Upper lobe of left lung (tissue), 6 donors: ENCODE measurements around the gene LRRC31. TPM values are rescaled to one million over a fixed set of nuclear protein-coding genes. Genes with fewer than 3 reads are reported as not detected.

ENCODE experiments used
- ATAC-seq, 2 donors: fragments of 200-7000 bp; cut with Tn5 transposase; one replicate each; pipeline ENCODE4 v1.9.1; 2022; ENCODE audit warnings: mild to moderate bottlenecking in 2 of 2, moderate library complexity in 2 of 2; ENCODE audit not compliant: low FRiP score in 2 of 2
- DNase-seq, 2 donors: peaks; one replicate each; pipeline ENCODE4 v3.0.0-alpha.2; 2019 to 2020
- H3K27ac ChIP-seq, 4 donors: fragments of 200-600 bp; sonication (generic); one replicate each; pipeline ENCODE4 v1.5.1; 2016 to 2019
- H3K27me3 ChIP-seq, 4 donors: fragments of 200-600 bp; sonication (generic); one replicate each; pipeline ENCODE4 v1.5.1; 2017 to 2019
- H3K36me3 ChIP-seq, 4 donors: fragments of 200-600 bp; sonication (generic); one replicate each; pipeline ENCODE4 v1.5.1; 2016 to 2019
- H3K4me1 ChIP-seq, 4 donors: fragments of 200-600 bp; sonication (generic); one replicate each; pipeline ENCODE4 v1.5.1; 2018 to 2019
- H3K4me3 ChIP-seq, 4 donors: fragments of 200-600 bp; sonication (generic); one replicate each; pipeline ENCODE4 v1.5.1; 2017 to 2019; ENCODE audit warnings: mild to moderate bottlenecking in 2 of 4, moderate library complexity in 1 of 4
- H3K9me3 ChIP-seq, 4 donors: fragments of 200-600 bp; sonication (generic); one replicate each; pipeline ENCODE4 v1.5.1; 2018 to 2019
- EP300 ChIP-seq, 4 donors: sonication (generic); formaldehyde crosslinking; IDR thresholded peaks; one replicate each; pipeline ENCODE4 v1.5.1; 2017; ENCODE audit warnings: antibody characterized with exemption in 4 of 4, control low read depth in 2 of 4
- POLR2A ChIP-seq, 4 donors: fragments of 450-650 bp; IDR thresholded peaks; one replicate each; pipeline ENCODE4 v1.5.1; 2016 to 2017; ENCODE audit warnings: antibody characterized with exemption in 4 of 4, mild to moderate bottlenecking in 2 of 4
- POLR2AphosphoS5 ChIP-seq, 2 donors: sonication (generic); formaldehyde crosslinking; IDR thresholded peaks; one replicate each; pipeline ENCODE4 v1.5.1; 2017; ENCODE audit warnings: antibody characterized with exemption in 2 of 2
- WGBS, 2 donors: methylation state at CpG; one replicate each; pipeline ENCODE4 v1.1.5; 2017 to 2018; 5-methylcytosine and 5-hydroxymethylcytosine counted together
- total RNA-seq, 6 donors: library from RNA; depleted of rRNA in 4 of 6; stranded (reverse); fragments of >200 nt in 4 of 6; gene quantifications; one replicate each; pipeline versions ENCODE4 v1.1.0 to v1.2.1, GENCODE V29; 2016 to 2021
- TF ChIP-seq, protein P1 (sequence below), 6 experiments: fragments of 450-650 bp in 4 of 6; fragments of 200-600 bp in 2 of 6; sonication (generic) in 2 of 6; IDR thresholded peaks; one replicate each; pipeline ENCODE4 v1.5.1; 2016 to 2019; ENCODE audit warnings: antibody characterized with exemption in 6 of 6
- donor health status: DM: no; HTN: no; CAD: no; lungs with moderate emphysema.
- donor health status: DM: no; HTN: yes; CAD: no; lungs with severe emphysema.

The LRRC31 gene
- total RNA-seq, 6 donors from 2014 or later = 0.34 to 5.6 (median 1.3) TPM

DNA sequence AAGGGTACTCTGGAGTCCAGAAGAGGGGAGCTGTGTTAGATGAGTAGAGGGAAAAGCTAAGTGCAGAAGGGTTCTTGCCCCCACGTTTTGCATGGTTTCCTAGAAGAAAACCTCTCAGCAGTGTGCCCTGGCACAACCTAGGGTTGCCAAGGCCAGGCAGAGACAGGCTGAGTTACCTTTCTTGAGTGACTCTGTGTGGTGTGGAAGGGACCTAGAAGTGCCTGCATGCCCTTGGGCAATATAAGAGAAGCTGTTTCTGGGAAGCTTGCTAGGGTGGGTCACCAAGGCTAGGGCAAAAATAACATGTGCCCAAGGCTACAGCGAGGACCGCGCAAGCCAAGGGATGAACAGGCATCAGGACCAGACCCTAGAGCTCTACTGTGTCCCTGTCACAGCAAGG lies 38.2 kb upstream of the LRRC31 start:
- Histone ChIP-seq H3K27ac (no peak overlapping the region), H3K4me3 (no peak overlapping the region), H3K9me3 (no peaks in the 10 kb centered on the region), H3K4me1 (peaks cover 0 to 3% (median 0%) of the 10 kb centered on the region in 4 donors), H3K27me3 (no peaks in the 10 kb centered on the region), H3K36me3 (no peaks in the 10 kb centered on the region)
- ATAC-seq (no peak), DNase-seq (no peak)
- WGBS, 2 donors = 88% methylated on average over 4 of the region's 4 CpGs
- TF ChIP-seq EP300 (IDR thresholded peaks at IDR 0.05) = no peak
- TF ChIP-seq, protein P1, sequence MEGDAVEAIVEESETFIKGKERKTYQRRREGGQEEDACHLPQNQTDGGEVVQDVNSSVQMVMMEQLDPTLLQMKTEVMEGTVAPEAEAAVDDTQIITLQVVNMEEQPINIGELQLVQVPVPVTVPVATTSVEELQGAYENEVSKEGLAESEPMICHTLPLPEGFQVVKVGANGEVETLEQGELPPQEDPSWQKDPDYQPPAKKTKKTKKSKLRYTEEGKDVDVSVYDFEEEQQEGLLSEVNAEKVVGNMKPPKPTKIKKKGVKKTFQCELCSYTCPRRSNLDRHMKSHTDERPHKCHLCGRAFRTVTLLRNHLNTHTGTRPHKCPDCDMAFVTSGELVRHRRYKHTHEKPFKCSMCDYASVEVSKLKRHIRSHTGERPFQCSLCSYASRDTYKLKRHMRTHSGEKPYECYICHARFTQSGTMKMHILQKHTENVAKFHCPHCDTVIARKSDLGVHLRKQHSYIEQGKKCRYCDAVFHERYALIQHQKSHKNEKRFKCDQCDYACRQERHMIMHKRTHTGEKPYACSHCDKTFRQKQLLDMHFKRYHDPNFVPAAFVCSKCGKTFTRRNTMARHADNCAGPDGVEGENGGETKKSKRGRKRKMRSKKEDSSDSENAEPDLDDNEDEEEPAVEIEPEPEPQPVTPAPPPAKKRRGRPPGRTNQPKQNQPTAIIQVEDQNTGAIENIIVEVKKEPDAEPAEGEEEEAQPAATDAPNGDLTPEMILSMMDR (IDR thresholded peaks at IDR 0.05) = no peak
- no peak for TF ChIP-seq POLR2A (IDR thresholded peaks at IDR 0.05)
- TF ChIP-seq POLR2AphosphoS5 (IDR thresholded peaks at IDR 0.05) = no peak

DNA sequence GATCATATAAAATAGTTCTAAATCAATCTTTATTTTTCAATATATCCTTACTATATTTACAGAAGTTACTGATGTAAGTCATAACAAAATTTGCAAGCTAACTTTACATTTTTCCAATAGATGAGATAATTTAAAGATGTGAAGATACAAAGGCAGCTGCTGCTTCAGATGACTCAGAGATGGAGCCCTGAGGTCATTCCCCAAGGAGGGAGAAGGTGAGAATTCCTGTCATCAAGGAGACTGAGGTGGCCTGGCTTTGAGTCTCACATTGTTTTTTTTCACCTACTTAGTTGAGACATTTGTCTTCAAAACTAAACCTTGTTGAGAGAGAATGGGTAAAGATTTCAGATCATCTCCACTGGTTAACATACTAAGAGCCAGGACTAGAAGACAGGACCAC lies 37.7 kb upstream of the LRRC31 start:
- H3K4me3 ChIP-seq = no peak overlapping the region
- peaks cover 0 to 3% (median 0%) of the 10 kb centered on the region in 4 donors for H3K4me1 ChIP-seq
- TF ChIP-seq, protein P1 (IDR thresholded peaks at IDR 0.05) = no peak
- TF ChIP-seq POLR2AphosphoS5 (IDR thresholded peaks at IDR 0.05) (no peak), EP300 (IDR thresholded peaks at IDR 0.05) (no peak), POLR2A (IDR thresholded peaks at IDR 0.05) (no peak)
- H3K27me3 ChIP-seq = no peaks in the 10 kb centered on the region
- DNase-seq (no peak), ATAC-seq (no peak)
- H3K27ac ChIP-seq = no peak overlapping the region
- peaks cover 0 to 3% (median 0%) of the 10 kb centered on the region in 4 donors for H3K9me3 ChIP-seq
- no peaks in the 10 kb centered on the region for H3K36me3 ChIP-seq

DNA sequence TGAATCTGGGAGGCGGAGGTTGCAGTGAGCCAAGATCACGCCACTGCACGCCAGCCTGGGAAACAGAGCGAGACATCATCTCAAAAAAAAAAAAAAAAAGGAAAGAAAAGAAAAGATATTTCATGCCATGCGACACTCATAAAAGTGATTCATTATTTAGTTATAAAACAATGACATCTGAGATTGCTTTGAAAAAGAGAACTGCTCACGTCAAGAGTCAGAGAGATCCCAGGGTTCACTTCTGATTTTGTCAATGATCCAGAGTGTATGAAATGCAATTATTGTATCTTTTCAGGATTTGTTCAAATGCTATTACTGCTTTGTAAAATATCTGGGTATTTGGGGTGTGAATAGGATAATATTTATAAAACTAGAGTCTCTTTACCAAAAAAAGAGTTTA lies 35.7 kb upstream of the LRRC31 start:
- Histone ChIP-seq H3K27ac (no peak overlapping the region), H3K9me3 (peaks cover 7 to 20% (median 10%) of the 10 kb centered on the region in 4 donors), H3K36me3 (no peaks in the 10 kb centered on the region), H3K27me3 (no peaks in the 10 kb centered on the region), H3K4me3 (no peak overlapping the region), H3K4me1 (peaks cover 0 to 3% (median 0%) of the 10 kb centered on the region in 4 donors)
- DNase-seq (no peak), ATAC-seq (no peak)
- 74 to 80% methylated on average over 6 of the region's 6 CpGs for WGBS, 2 donors
- TF ChIP-seq, protein P1 (IDR thresholded peaks at IDR 0.05) = no peak
- no peak for TF ChIP-seq POLR2A (IDR thresholded peaks at IDR 0.05)
- no peak for TF ChIP-seq EP300 (IDR thresholded peaks at IDR 0.05)
- no peak for TF ChIP-seq POLR2AphosphoS5 (IDR thresholded peaks at IDR 0.05)

DNA sequence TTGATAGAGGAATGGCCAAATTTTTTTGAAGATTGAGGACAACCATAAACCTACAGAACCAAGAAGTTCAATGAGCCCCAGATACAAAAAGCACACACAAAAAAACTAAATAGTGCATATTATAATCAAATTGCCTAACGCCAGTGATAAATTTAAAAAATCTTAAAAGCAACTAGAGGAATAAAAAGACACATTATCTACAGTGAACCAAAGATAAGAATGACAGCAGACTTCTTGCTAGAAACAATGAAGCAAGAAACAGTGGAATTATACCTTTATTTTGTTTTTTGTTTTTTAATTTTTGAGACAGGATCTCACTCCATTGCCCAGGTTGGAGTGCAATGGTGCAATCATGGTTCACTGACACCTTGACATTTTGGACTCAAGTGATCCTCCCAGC lies 31.7 kb upstream of the LRRC31 start:
- ATAC-seq = no peak
- no peak for DNase-seq
- Histone ChIP-seq H3K36me3 (no peaks in the 10 kb centered on the region), H3K27me3 (no peaks in the 10 kb centered on the region), H3K27ac (no peak overlapping the region), H3K9me3 (peaks cover 7 to 20% (median 10%) of the 10 kb centered on the region in 4 donors), H3K4me3 (no peak overlapping the region), H3K4me1 (peaks cover 0 to 3% (median 0%) of the 10 kb centered on the region in 4 donors)
- 93 to 98% methylated on average over 1 of the region's 1 CpG for WGBS, 2 donors
- TF ChIP-seq POLR2AphosphoS5 (IDR thresholded peaks at IDR 0.05) (no peak), EP300 (IDR thresholded peaks at IDR 0.05) (no peak), POLR2A (IDR thresholded peaks at IDR 0.05) (no peak)
- TF ChIP-seq, protein P1 (IDR thresholded peaks at IDR 0.05) = no peak

DNA sequence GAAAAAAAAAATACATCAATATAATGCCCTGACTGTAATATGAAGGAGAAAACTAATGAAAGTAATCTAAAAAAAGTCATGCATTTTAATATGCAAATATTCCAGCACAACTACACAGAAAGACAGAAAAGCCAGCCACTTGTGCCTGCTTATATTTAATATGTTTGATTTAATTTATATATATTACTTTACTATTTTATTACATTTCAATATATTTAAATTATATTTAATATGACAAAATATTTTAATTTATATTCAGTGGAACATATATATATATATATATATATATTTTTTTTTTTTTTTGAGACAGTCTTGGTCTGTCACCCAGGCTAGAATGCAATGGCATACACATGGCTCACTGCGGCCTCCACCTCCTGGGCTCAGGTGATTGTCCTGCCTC lies 27.5 kb upstream of the LRRC31 start:
- H3K4me1 ChIP-seq = no peaks in the 10 kb centered on the region
- no peak for DNase-seq
- 94 to 100% methylated on average over 1 of the region's 1 CpG for WGBS, 2 donors
- H3K27ac ChIP-seq = no peak overlapping the region
- TF ChIP-seq POLR2A (IDR thresholded peaks at IDR 0.05) (no peak), POLR2AphosphoS5 (IDR thresholded peaks at IDR 0.05) (no peak), EP300 (IDR thresholded peaks at IDR 0.05) (no peak)
- TF ChIP-seq, protein P1 (IDR thresholded peaks at IDR 0.05) = no peak
- no peak for ATAC-seq
- no peak overlapping the region for H3K4me3 ChIP-seq
- peaks cover 7 to 16% (median 10%) of the 10 kb centered on the region in 4 donors for H3K9me3 ChIP-seq
- H3K27me3 ChIP-seq = no peaks in the 10 kb centered on the region
- H3K36me3 ChIP-seq = no peaks in the 10 kb centered on the region
